Activated CD4-positive, alpha-beta T cell treated with anti-CD3 and anti-CD28 coated beads for 48 hours (primary cell): Measurements from ENCODE around the gene TMEM72.
"Not testable (repeated sequence)": the region's sequence is repeated elsewhere in the genome, so short reads cannot be mapped to it uniquely, and the experiment has no call there.

Experiments
- DNase-seq: peaks from one replicate; pipeline ENCODE4 v3.0.0-alpha.2; 2020

Gene TMEM72

DNA sequence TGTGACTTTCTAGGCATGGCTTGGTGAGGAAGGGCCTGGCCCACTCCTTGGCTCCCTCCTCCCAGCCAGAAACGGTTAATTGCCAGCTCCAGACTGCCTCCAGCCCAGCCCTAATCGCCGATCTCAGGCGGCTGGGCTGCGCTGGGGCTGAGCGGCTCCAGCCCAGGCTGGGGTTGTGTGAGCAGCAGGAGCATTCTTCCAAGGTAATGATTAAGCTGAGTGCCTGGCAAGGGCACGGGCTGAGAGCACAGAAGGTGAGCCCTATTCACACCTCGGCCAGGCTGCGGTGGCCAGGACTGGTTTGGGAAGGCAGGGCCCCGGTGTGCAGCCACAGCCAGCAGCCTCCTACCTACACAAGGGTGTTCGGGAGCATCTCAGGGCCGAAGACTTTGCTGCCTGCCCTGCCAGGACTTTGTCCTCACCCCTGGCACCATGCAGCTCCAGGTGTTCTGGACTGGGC lies at the start of gene TMEM72:
TSS of gene TMEM72 (plus strand) at position 257 of the 460 bp plus-strand sequence. CDS start at position 433, 176 bp downstream.
- DNase-seq: no peak

GRCh38 chr10:44862006-44862751 lies 49.0 kb upstream of the TMEM72 start:
- no peak for DNase-seq

DNA sequence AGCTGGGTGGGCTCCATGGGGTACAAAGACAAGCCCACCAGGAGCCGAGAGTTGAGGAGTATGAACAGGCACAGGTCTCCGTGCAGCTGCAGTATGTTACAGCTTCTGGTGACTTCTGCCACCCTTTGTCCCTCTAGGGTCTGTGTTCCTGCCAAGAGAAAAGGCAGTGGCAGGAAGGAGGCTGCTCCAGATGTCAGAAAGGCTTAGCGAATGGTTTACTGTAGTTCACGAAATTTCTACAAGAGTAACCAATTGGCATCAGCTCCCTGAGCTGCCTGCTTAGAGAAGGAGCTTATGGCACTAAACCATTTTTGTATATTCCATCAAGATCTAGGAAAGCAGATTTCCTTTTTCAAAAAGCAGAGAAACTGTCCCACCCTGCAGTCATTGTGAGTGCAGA lies 48.2 kb upstream of the TMEM72 start:
- DNase-seq: no peak

DNA sequence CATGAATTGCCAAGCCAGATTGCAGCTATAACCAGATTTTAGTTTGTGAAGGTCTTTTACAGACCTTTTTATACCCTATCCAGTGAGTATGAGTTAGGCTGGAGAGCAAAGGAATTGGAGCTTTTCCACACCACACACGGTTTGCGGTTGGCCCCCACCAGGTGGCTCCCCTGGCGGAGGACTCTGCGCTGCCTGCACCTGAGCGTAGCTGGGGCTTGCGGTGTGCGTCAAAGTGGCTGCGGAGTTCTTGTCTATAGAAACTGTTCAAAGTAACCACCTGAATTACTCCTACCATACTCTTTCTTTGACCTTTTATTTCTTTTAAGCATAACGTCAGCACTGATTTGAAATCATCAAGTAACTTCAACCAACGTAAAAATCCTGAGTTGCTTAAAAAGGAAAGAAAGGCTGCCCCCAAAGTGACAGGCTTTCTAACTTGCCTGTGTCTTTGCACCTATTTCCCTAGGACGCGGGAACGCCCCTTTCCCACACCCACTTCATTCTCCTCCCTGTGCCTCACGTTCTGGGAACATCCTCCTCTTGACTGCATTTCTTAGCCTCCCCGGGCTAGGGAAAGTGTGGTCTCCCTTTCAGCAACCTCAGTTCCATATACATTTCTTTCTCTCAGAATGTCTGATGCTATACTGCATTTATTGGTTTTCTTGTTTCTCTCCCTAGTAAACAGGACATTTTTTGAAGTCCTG lies 47.6 kb upstream of the TMEM72 start:
- no peak for DNase-seq

DNA sequence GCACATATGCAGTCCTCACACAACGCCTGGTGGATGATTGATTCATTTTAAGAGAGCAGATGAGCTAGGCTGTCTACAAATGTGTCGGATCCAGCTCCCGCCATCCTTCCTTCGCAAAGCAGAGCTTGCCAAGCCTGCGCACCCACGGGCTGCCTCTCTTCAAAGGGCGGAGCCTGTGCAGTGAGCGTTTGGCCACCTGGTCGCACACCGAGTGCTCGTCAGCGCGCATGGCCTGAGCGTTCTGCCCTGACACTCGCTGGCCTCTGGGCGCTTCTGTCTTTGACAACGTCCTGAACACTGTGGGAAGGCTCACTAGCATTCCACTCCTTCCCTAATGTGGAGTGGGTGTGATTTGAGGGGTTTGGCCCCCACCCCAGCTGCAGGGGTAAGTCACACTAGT lies 47.1 kb upstream of the TMEM72 start:
- DNase-seq: peak; percentile 41

DNA sequence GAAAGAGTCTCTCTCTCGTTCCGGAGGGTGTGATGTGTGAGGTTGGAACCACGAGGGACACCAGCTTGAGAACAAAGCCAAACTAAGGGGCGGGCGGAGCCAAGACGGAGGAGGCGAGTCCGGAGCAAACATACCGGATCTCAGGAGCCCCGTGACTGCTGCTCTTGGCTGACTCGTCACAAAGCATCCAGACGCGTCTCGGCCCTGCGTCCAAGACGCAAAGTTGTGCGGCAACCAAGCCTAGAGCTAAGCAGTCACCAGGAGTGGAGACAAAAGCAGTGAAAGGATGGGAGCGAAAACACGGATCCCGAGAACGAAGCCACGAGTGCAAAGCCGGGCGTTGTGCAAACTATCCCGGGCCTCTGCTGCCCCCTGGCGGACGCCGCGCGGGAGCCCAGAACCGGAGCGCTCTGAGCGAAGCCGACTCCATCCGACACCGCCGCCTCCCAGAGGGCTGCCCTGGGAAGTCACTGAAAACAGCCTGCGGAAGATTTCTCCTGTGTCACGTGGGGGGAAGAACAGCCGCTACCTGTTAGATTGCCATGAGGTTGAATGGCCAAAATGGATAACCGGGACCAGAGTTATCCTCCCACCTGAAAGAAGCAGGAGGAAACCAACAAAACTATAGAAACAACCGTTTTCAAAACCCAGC lies 46.4 kb upstream of the TMEM72 start:
- peak; percentile 90 for DNase-seq

GRCh38 chr10:44865289-44865671 lies 45.9 kb upstream of the TMEM72 start:
- no peak for DNase-seq

- DNase-seq: not testable (repeated sequence)
Observed at GRCh38 chr10:44866367-44866766, 44.8 kb upstream of the TMEM72 start.

- DNase-seq: no peak
Observed at GRCh38 chr10:44870031-44870430, 41.1 kb upstream of the TMEM72 start.

- no peak for DNase-seq
Observed at GRCh38 chr10:44873160-44873559, 38.0 kb upstream of the TMEM72 start.

GRCh38 chr10:44874166-44874565 lies 37.0 kb upstream of the TMEM72 start:
- DNase-seq: no peak

GRCh38 chr10:44878706-44879530 lies 32.2 kb upstream of the TMEM72 start:
- peak; percentile 85 for DNase-seq

DNA sequence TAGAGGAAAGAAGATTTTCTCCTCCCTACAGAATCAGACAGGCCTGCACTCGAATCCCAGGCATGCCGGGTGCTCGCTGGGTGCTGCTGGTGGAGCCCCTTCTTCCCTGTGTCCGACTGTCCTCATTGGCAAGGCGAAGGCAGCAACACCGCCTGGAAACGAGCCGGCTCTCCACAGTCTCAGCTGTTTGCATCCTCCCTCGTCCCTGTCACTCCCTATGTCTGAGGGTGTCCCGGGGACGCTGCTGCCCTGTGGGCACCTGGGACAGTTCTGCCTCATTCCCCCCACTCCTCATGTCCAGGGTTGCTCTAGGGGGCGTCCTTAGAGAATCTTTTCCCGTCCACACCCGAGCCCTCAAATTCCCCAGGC lies 31.6 kb upstream of the TMEM72 start:
- no peak for DNase-seq

DNA sequence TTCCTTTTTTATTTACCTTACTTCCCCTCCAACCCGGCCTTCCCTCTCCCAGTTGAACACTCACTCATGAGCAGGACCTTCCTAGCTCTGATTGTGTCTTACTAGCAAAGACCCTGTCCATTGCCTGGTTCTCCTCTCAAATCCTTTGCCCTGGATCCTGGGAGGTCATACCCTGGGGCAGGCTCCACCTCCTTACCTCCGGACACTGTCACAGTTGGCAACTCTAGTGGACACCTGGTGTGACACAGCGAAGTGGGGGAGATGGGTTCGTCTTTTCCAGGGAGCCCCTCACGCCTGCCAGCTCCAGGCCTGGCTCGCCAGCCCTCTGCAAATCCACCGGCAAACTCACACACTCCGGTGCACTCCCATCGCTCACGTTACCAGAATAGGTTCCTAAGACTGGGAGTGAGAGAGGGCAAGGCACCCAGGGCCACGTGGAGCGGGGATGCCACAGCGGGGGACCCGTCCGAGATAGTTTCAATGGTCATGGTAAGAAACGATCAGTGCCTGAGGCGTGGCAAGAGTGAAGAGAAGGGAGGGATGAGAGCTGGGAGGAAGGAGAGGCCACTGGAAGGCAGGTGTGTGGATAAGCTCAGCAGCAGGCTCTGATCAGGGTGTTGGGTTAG lies 30.9 kb upstream of the TMEM72 start:
- no peak for DNase-seq

DNA sequence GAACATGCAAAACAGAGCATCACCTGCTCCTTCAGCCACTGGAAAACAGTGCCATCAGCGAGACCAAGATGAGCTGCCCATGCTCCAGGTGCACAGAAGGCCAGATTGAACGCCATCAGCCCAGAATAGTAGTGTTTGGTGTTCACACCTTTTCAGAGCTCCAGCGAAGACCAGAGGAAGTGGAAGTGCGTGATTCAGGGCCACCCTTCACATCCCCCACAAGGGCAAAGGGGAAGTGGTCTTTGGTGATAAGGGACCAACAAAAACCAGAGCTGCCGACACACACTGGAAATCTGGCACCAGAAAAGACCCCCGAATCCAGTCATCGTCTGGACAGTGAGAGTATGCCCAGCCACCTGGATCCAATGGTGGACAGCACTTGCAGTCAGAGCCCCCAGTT lies 29.5 kb upstream of the TMEM72 start:
- no peak for DNase-seq

- DNase-seq: no peak
Observed at GRCh38 chr10:44882166-44882720, 28.9 kb upstream of the TMEM72 start.

DNA sequence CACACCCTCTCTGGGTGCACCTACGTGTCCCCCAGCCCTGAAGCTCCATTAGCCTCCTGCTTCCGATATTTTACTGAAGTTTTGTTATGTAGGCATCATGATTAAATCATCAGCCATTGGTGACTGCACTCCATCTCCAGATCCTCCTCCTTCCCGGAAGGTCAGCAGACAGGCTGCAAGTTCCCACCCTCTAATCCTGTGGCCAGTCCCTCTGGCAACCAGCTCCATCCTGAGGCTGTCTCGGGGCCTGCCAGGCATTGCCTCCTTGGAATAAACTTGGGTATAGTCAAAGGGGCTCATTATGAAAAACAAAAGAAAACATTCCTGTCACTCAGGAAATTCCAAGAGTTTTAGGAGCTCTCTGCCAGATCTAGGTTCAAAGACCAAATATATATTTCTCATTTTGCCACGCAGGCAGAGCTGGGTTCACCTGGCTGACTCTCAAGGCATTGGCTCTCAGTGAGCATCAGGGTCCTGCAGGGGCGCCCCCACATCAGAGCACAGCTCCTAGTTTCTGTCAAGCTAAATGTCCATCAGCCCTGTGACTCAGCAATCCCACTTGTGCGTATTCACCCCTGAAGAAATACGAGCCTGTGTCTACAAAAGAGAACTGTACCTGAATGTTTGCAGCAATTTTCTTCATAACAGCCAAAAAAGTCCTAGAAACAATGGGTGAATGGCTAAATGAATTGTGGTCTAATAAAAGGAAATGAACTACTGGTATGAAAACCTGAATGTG lies 27.4 kb upstream of the TMEM72 start:
- DNase-seq: no peak

DNA sequence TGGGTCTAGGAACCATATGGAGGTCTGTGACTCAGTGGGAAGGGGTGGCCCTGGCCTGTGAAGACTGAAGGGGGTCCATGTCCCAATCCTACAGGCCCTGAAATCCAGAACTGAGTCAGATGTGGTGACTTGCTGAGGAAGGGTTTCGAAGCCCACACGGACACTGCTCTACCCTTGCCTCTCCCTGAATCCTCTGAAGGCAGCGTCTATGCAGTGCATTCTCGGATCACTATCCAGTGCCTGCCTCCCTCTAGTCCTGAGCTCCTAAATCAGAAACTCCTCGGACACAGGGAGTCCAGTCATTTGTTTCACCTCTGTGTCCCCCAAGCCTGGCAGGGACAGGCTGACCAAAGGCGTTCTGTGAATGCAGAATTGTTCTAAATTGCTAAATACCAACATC lies 25.4 kb upstream of the TMEM72 start:
- no peak for DNase-seq

DNA sequence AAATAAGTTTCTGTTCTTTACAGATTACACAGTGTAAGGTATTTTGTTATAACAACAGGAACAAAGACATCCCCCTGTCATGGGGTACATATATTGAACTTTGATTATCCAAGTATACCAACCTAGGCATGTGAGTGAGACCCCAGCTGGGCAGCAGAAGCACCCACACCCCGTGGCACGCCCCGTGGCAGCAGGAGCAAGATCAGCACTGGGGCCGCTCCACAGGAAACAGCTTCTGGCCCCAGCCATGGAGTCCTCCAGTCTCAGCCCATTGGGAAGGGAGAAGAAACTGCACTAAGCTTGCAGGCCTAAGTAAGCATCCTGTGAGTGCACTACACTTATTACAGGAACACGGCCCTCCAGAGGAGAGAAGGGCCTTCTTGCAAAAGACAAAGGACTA lies 24.2 kb upstream of the TMEM72 start:
- no peak for DNase-seq

DNA sequence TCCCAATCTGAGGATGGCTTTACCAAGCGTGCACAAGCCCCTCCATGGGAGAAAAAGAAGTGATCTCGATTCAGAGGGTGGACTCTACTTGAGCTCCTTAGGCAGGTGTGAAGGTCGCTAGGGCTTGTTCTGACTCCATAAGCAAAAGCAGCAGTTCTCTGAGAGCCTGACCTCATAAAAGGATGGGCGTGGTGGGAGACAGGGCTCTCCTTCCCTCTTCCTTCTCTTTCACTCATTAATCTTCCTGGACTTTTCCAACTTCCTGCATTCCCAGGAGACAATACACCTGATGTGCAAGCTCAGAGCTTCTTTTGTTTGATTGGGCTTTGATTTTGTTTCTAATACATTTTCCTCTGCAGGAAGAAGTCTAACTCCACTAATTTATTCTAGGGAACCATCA lies 22.3 kb upstream of the TMEM72 start:
- no peak for DNase-seq

- DNase-seq: no peak
Observed at GRCh38 chr10:44889834-44890233, 21.3 kb upstream of the TMEM72 start.
